Neural progenitor cell (in vitro differentiated cells): ENCODE results near the gene MGLL. TPM values are rescaled to one million over a fixed set of nuclear protein-coding genes. Genes with fewer than 3 reads are reported as not detected.

ENCODE experiments used
- DNase-seq: peaks from one replicate; pipeline ENCODE4 v3.0.0-alpha.2; 2016; ENCODE audit warnings: low spot score
- H2AFZ ChIP-seq: fragments of 200-600 bp; sonication (generic); replicated peaks from 2 replicates; pipeline ENCODE4 v1.6.1; 2016; ENCODE audit warnings: antibody characterized with exemption
- H3F3A ChIP-seq: fragments of 200-600 bp; sonication (generic); 2 replicates; pipeline ENCODE4 v1.6.1; 2016; ENCODE audit warnings: antibody characterized with exemption, low read depth
- H3K27ac ChIP-seq: fragments of 200-600 bp; sonication (generic); 2 replicates; pipeline ENCODE4 v1.5.1; 2016; ENCODE audit warnings: mild to moderate bottlenecking
- H3K27me3 ChIP-seq: fragments of 200-600 bp; sonication (generic); 2 replicates; pipeline ENCODE4 v1.6.1; 2016; ENCODE audit warnings: mild to moderate bottlenecking, moderate library complexity
- H3K36me3 ChIP-seq: fragments of 200-600 bp; sonication (generic); 2 replicates; pipeline ENCODE4 v1.5.1; 2016
- H3K4me1 ChIP-seq: fragments of 200-600 bp; sonication (generic); 2 replicates; pipeline ENCODE4 v1.6.1; 2016; ENCODE audit warnings: mixed run types
- H3K4me2 ChIP-seq: fragments of 200-600 bp; sonication (generic); 2 replicates; pipeline ENCODE4 v1.6.1; 2016
- H3K4me3 ChIP-seq: fragments of 200-600 bp; sonication (generic); 2 replicates; pipeline ENCODE4 v1.5.1; 2016
- H3K79me2 ChIP-seq: fragments of 200-600 bp; sonication (generic); 2 replicates; pipeline ENCODE4 v1.6.1; 2016; ENCODE audit warnings: low read depth
- H3K9ac ChIP-seq: fragments of 200-600 bp; sonication (generic); 2 replicates; pipeline ENCODE4 v1.6.1; 2016
- H3K9me3 ChIP-seq: fragments of 200-600 bp; sonication (generic); 2 replicates; pipeline ENCODE4 v1.5.1; 2016; ENCODE audit warnings: low read depth
- H4K20me1 ChIP-seq: fragments of 200-600 bp; sonication (generic); 2 replicates; pipeline ENCODE4 v1.6.1; 2016; ENCODE audit warnings: low read depth
- H3K27ac Mint-ChIP-seq: 3 replicates; pipeline ENCODE4 v1.8.0; 2021; ENCODE audit warnings: mixed read lengths
- H3K27me3 Mint-ChIP-seq: 2 replicates; pipeline ENCODE4 v1.8.0; 2022; ENCODE audit warnings: low read depth, mild to moderate bottlenecking, inconsistent platforms, moderate library complexity, mixed read lengths; ENCODE audit not compliant: insufficient read depth
- H3K36me3 Mint-ChIP-seq: 3 replicates; pipeline ENCODE4 v1.8.0; 2021; ENCODE audit warnings: mixed read lengths
- H3K4me1 Mint-ChIP-seq: 3 replicates; pipeline ENCODE4 v1.8.0; 2021; ENCODE audit warnings: mixed read lengths
- H3K4me3 Mint-ChIP-seq: 3 replicates; pipeline ENCODE4 v1.8.0; 2021; ENCODE audit warnings: mild to moderate bottlenecking, moderate library complexity, mixed read lengths
- H3K9me3 Mint-ChIP-seq: 3 replicates; pipeline ENCODE4 v1.8.0; 2020; ENCODE audit warnings: mixed read lengths
- CTCF ChIP-seq: fragments of 200-600 bp; sonication (generic); IDR thresholded peaks from 2 replicates; pipeline ENCODE4 v1.5.1; 2017; ENCODE audit warnings: antibody characterized with exemption, mild to moderate bottlenecking
- EZH2 ChIP-seq: fragments of 200-600 bp; sonication (generic); IDR thresholded peaks from 2 replicates; pipeline ENCODE4 v1.6.1; 2017; ENCODE audit warnings: antibody characterized with exemption, mild to moderate bottlenecking, moderate library complexity
- EZH2phosphoT487 ChIP-seq: fragments of 200-600 bp; sonication (generic); IDR thresholded peaks from 2 replicates; pipeline ENCODE4 v1.6.1; 2017; ENCODE audit warnings: antibody characterized with exemption
- total RNA-seq: library from RNA; depleted of rRNA; stranded (reverse); fragments of >200 nt; gene quantifications from 2 replicates; pipeline ENCODE4 v1.2.3, GENCODE V29; 2015; ENCODE audit warnings: low replicate concordance

MGLL gene
- total RNA-seq, 1 donor from 2014 or later, result 0.15 TPM

GRCh38 chr3:127670229-127670559, 152.1 kb downstream of the MGLL start:
- Histone ChIP-seq H3K4me1 (no peaks in the 10 kb centered on the region), H3K4me3 (no peak overlapping the region), H3F3A (peaks cover 4% of the 10 kb centered on the region), H2AFZ (no peak overlapping the region), H3K27ac (no peak overlapping the region), H3K27me3 (peaks cover 30% of the 10 kb centered on the region), H3K36me3 (no peaks in the 10 kb centered on the region), H3K9me3 (no peaks in the 10 kb centered on the region), H4K20me1 (no peaks in the 10 kb centered on the region), H3K4me2 (no peak overlapping the region), H3K79me2 (no peaks in the 10 kb centered on the region), H3K9ac (no peak overlapping the region)
- Mint-ChIP-seq H3K4me3 (peak overlapping the region; percentile 50), H3K27ac (no peak overlapping the region), H3K27me3 (peaks cover 14% of the 10 kb centered on the region), H3K36me3 (peaks cover 22% of the 10 kb centered on the region), H3K4me1 (peaks cover 19% of the 10 kb centered on the region), H3K9me3 (no peaks in the 10 kb centered on the region)
- DNase-seq, result no peak
- TF ChIP-seq EZH2 (no peak), CTCF (no peak), EZH2phosphoT487 (no peak)

GRCh38 chr3:127669541-127670228, 152.6 kb downstream of the MGLL start:
- no peaks in the 10 kb centered on the region for H3K36me3 ChIP-seq
- no peak overlapping the region for H3K4me3 Mint-ChIP-seq
- H3K27ac Mint-ChIP-seq, result no peak overlapping the region

GRCh38 chr3:127668906-127669305, 153.4 kb downstream of the MGLL start:
- H3K36me3 Mint-ChIP-seq, result peaks cover 30% of the 10 kb centered on the region
- Histone ChIP-seq H2AFZ (no peak overlapping the region), H3F3A (peaks cover 3% of the 10 kb centered on the region), H3K27ac (no peak overlapping the region), H3K36me3 (no peaks in the 10 kb centered on the region), H3K79me2 (no peaks in the 10 kb centered on the region), H4K20me1 (no peaks in the 10 kb centered on the region), H3K9ac (no peak overlapping the region), H3K4me1 (no peaks in the 10 kb centered on the region), H3K4me3 (no peak overlapping the region), H3K4me2 (no peak overlapping the region), H3K9me3 (no peaks in the 10 kb centered on the region), H3K27me3 (peaks cover 20% of the 10 kb centered on the region)
- peaks cover 11% of the 10 kb centered on the region for H3K4me1 Mint-ChIP-seq
- TF ChIP-seq CTCF (no peak), EZH2 (no peak), EZH2phosphoT487 (no peak)
- DNase-seq, result no peak
- peaks cover 11% of the 10 kb centered on the region for H3K27me3 Mint-ChIP-seq
- no peak overlapping the region for H3K4me3 Mint-ChIP-seq
- H3K9me3 Mint-ChIP-seq, result no peaks in the 10 kb centered on the region
- no peak overlapping the region for H3K27ac Mint-ChIP-seq

More at GRCh38 chr3:127669541-127670228, 152.6 kb downstream of the MGLL start:
- H4K20me1 ChIP-seq, result no peaks in the 10 kb centered on the region
- peaks cover 27% of the 10 kb centered on the region for H3K27me3 ChIP-seq
- H3K9me3 Mint-ChIP-seq, result no peaks in the 10 kb centered on the region
- no peak overlapping the region for H3K4me2 ChIP-seq
- peaks cover 13% of the 10 kb centered on the region for H3K27me3 Mint-ChIP-seq
- H3K4me1 Mint-ChIP-seq, result peaks cover 15% of the 10 kb centered on the region
- TF ChIP-seq EZH2phosphoT487, result no peak
- TF ChIP-seq CTCF, result no peak
- no peak for TF ChIP-seq EZH2
- no peak overlapping the region for H3K9ac ChIP-seq
- H3K9me3 ChIP-seq, result no peaks in the 10 kb centered on the region
- H3K4me3 ChIP-seq, result no peak overlapping the region
- H3F3A ChIP-seq, result peaks cover 4% of the 10 kb centered on the region
- no peaks in the 10 kb centered on the region for H3K4me1 ChIP-seq
- no peaks in the 10 kb centered on the region for H3K79me2 ChIP-seq
- DNase-seq, result no peak
- no peak overlapping the region for H2AFZ ChIP-seq
- no peak overlapping the region for H3K27ac ChIP-seq
- peaks cover 28% of the 10 kb centered on the region for H3K36me3 Mint-ChIP-seq
